NCI-H82 treated with DMSO at 0.1 percent for 48 hours (cell line): ENCODE results near the gene JMJD7.

Source experiments
- DNase-seq: peaks from one replicate; lab custom pipeline; 2025; ENCODE audit not compliant: unreplicated experiment; lab: John Stamatoyannopoulos, UW

The JMJD7 gene

GRCh38 chr15:41827880-41828806 lies at the start of gene JMJD7:
JMJD7 (plus strand) TSS chr15:41828092; CDS start chr15:41828125, 33 bp downstream.
- peak; percentile 51 for DNase-seq

GRCh38 chr15:41778521-41778920 lies 49.4 kb upstream of the JMJD7 start:
- DNase-seq = no peak

GRCh38 chr15:41779662-41780157 lies 48.2 kb upstream of the JMJD7 start:
- DNase-seq = no peak

GRCh38 chr15:41780266-41780665 lies 47.6 kb upstream of the JMJD7 start:
- no peak for DNase-seq

- no peak for DNase-seq
Observed at GRCh38 chr15:41780727-41781126, 47.2 kb upstream of the JMJD7 start.

GRCh38 chr15:41782371-41783282 lies 45.3 kb upstream of the JMJD7 start:
- DNase-seq = no peak

- no peak for DNase-seq
Observed at GRCh38 chr15:41783296-41783695, 44.6 kb upstream of the JMJD7 start.

- no peak for DNase-seq
Observed at GRCh38 chr15:41788262-41788661, 39.6 kb upstream of the JMJD7 start.

- DNase-seq = no peak
Observed at GRCh38 chr15:41789236-41789635, 38.7 kb upstream of the JMJD7 start.

GRCh38 chr15:41789662-41790061 lies 38.2 kb upstream of the JMJD7 start:
- DNase-seq = no peak

GRCh38 chr15:41790169-41790568 lies 37.7 kb upstream of the JMJD7 start:
- DNase-seq = no peak

- no peak for DNase-seq
Observed at GRCh38 chr15:41790756-41791546, 36.9 kb upstream of the JMJD7 start.

- DNase-seq = no peak
Observed at GRCh38 chr15:41791547-41791937, 36.4 kb upstream of the JMJD7 start.

GRCh38 chr15:41792000-41792637 lies 35.8 kb upstream of the JMJD7 start:
- DNase-seq = peak; percentile 30

- DNase-seq = no peak
Observed at GRCh38 chr15:41794081-41794480, 33.8 kb upstream of the JMJD7 start.

- no peak for DNase-seq
Observed at GRCh38 chr15:41795996-41796856, 31.7 kb upstream of the JMJD7 start.

- peak; percentile 83 for DNase-seq
Observed at GRCh38 chr15:41797201-41797944, 30.5 kb upstream of the JMJD7 start.

GRCh38 chr15:41798607-41799487 lies 29.0 kb upstream of the JMJD7 start:
- DNase-seq = no peak
